ENCODE data around the gene ROR2. TPM values are rescaled to one million over a fixed set of nuclear protein-coding genes. Genes with fewer than 3 reads are reported as not detected.
"Not testable (repeated sequence)": the region's sequence is repeated elsewhere in the genome, so short reads cannot be mapped to it uniquely, and the experiment has no call there.

ROR2 gene
- total RNA-seq, 1 donor from 2014 or later, result 3.0 TPM

DNA sequence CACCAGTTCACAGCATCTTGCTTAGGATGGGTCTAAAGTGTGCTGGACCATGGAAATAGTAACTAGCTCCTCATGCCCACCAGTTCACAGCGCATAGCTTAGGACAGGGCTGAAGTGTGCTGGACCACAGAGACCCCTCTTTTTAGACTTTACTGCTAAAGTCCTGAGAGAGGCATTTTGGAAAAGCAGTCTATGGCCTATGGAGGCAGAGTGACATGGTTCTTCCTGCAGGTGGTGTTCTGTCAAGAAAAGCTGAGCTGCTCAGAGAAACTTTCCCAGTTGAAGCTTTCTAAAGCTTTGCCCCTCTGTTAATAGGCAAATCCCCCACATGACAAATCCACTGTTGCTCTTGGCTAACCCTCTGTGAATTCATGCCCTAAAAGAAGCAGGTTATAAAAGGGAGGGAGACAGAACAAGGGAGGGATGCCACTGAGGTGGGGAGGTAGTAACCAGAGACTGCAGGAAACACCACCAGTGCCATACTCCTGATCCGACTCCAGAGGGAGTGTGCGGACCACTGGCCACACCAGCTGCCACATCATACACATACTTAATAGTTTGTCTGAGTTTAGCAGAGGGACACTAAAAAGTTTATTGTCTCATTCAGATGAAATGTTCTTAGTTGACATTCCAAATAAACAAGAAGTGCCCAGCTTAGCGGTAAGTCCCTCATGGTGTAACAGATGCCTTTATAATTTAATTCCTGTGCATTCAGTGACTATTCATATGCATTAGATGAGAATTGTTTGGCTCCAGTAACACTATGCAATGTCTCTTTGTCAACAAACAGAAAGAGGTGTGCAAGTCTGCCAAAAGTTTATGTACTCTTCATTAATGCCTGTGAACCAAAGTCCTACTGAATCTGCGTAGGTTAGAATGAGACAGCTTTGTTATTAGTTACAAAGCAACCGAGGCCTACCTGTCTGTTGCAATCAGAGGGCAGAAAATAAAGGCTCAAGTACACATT, 290.2 kb downstream of the ROR2 start:
- DNase-seq (ENCODE audit: low spot score) (no peak), ATAC-seq (no peak)
- intact Hi-C loops (cut with DNase I), result no loop called here

DNA sequence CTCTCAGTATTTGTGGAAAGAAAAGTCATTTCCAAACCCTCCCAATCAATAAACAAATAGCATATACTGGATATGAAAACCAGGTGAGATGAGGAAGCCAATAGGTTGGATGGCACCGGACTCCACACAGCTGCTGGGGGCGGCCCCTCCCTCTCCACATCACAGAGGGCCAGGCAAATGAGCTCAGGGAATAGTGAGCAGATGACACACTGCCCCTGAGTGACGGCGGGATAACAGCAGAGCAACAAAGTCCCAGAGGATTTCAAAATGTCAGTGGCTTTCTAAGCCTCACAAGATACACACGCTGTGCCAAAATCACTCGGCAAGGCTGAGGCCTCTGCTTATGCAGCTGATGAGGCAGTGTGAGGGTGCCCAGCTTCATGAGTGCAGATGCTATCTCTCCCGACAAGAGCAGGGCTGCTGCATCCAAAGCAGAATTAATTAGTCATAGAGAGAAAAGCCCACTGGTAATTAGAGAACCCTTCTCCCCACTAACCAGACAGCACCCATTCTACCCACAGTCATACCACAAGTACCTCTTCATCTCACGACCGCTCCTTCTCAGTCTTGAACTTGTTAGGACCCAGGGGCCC, 291.4 kb downstream of the ROR2 start:
- DNase-seq (ENCODE audit: low spot score), result no peak
- no peak for ATAC-seq
- intact Hi-C loops (cut with DNase I), result no loop called here

DNA sequence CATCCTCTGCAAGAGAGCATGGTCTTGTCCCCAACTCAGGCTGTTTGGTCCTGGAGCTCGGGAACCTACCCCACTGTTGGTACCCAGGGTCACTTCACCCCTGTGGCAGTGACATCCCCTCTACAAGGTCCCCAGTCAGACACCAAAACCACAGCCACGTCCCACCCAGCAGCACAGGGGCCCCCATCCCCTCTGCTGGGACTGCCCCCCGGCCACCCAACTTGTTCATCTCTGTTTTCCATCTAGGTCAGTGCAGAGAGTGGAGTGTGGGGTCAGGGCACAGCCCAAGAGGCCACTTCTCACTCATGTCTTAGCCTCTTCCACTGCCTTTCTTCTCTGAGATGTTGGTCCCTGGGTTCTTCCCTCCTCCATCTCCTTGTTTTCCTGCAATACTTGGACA, 292.5 kb downstream of the ROR2 start:
- DNase-seq (ENCODE audit: low spot score) (no peak), ATAC-seq (no peak)
- intact Hi-C loops (cut with DNase I), result no loop called here

DNA sequence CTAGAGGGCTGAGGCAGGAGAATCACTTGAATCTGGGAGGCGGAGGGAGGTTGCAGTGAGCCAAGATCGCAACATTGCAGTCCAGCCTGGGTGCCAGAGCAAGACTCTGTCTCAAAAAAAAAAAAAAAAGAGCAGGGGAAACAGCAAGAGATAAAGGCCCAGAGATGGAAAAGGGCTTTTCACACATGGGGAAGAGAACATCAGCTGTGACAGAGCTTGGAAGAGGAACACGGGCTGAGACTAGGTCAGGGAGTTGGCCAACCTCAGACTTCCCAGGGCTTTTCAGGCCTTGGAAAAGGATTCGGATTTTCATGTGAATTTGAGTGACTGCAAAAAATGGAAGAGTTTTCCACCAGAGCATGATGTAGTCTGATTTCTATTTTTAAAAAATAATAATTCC, 294.4 kb downstream of the ROR2 start:
- DNase-seq (ENCODE audit: low spot score) (no peak), ATAC-seq (no peak)
- intact Hi-C loops (cut with DNase I), result no loop called here

DNA sequence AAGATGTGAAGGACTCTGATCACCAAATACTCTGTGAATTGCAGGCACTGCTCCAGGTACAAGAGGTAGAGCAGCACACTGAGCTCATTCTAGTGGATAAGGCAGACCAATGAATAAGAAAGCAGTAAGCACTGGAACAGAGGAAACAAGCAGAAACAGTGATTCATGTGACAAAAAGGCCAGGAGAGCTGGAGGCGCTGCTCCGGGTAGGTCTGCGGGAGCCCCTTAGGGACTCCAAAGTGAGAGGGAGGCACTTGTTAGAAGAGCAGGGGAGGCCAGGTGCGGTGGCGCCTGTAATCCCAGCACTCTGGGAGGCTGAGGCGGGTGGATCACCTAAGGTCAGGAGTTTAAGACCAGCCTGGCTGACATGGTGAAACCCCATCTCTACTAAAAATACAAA, 294.8 kb downstream of the ROR2 start:
- ATAC-seq (no peak), DNase-seq (ENCODE audit: low spot score) (no peak)
- intact Hi-C loops (cut with DNase I), result no loop called here

DNA sequence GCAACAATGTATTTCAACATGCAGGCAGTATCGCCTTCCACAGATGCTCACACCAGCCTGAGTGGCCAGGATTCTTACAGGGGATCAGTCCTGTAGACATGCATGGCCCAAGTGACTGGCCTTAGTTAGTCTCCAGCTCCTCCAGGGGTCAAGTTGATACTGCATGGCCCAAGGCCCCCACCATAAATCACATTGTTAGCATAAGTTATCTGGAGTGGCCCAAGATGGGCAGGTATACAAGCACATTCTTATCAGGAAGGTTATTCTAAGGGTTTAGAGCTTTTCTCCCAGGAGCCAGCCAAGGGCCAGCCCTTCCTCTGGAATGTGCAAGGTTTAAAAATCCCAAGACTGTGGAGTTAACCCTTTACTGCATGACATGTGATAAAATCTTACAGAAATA, 295.5 kb downstream of the ROR2 start:
- DNase-seq (ENCODE audit: low spot score) (no peak), ATAC-seq (no peak)
- intact Hi-C loops (cut with DNase I), result no loop called here

DNA sequence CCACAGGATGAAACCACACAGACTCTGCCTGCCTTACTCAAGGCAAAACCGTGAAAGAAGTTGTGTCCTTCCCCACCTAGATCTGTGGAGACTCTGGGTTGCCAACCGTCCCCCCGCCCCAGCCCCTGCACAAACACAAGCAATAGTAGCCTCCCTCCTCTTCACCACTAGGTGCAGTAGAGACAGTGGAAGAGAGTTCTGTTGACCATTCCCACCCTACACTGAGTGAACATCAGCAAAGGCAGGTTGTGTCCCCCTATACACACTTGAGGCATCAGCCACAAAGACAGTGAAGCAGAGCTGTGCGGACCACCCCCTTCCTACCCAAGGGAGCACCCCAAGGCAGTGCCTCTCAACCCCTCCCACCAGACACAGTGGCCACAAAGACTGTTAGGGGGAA, 302.7 kb downstream of the ROR2 start:
- intact Hi-C loops (cut with DNase I), result no loop called here
- ATAC-seq (no peak), DNase-seq (ENCODE audit: low spot score) (no peak)

DNA sequence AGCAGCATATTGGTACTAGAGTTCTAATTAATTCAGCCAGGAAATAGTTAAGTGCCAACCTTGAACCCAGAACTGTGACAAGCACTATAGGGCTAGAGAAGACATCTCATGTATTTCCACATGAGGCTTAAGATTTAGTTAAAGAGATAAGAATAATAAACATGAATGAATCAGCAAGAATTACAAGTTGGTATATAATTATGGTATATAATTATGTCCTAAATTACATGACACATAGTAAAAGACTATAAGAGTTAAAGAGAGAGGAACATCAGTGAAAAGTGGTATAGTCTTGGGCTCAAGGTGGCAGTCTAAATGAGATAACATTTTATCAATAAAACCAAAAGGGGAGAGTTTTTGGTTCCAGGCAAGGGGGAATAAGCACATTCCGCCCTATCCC, 303.3 kb downstream of the ROR2 start:
- intact Hi-C loops (cut with DNase I), result no loop called here
- DNase-seq (ENCODE audit: low spot score) (no peak), ATAC-seq (no peak)

DNA sequence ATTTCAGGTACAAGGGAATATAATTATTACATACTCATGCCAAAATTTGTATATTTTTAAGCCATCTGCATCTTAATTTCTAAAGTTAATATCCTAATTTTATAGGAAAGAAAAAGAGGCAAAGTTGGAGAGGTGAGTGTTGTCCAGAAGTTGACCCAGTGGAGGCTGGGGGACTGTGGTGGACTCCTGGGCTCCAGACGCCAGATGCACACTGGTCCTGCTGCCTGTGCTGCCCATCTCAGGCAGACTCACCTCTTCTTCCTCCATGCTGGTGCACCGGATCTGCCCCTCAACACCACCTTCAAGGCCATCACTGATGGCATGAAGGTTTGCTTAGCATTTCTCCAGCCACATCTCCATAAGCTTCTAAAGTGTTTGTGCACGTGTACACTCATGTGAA, 305.6 kb downstream of the ROR2 start:
- no peak for DNase-seq (ENCODE audit: low spot score)
- no peak for ATAC-seq
- intact Hi-C loops (cut with DNase I), result no loop called here

DNA sequence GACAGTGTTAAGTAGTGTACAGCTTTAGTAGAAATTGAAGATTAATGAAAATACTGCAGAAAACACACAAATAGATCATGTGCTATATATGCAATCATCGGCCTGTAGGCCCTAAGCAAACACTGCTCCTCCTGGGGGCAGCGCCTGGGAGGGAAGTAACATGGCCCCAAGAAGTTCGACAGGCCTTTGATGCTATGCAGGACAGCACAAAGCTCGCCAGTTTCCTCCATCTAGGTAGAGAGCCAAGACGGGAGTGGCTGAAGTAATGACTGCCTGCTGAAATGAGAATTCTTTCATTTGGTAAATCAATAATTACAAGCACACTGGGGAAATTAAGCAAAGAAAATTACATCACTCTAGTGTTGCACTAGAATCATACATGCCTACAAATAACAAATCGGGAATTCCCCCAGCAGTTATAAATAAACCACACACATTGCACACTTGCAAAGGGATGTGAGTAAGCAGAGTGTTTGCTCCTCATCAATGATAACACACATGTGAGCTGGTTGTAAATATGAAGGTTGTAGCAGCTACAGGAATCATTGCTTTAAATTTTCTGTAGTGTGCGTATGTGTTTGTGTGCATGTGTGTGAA, 306.4 kb downstream of the ROR2 start:
- intact Hi-C loops (cut with DNase I), result no loop called here
- ATAC-seq (no peak), DNase-seq (ENCODE audit: low spot score) (no peak)

DNA sequence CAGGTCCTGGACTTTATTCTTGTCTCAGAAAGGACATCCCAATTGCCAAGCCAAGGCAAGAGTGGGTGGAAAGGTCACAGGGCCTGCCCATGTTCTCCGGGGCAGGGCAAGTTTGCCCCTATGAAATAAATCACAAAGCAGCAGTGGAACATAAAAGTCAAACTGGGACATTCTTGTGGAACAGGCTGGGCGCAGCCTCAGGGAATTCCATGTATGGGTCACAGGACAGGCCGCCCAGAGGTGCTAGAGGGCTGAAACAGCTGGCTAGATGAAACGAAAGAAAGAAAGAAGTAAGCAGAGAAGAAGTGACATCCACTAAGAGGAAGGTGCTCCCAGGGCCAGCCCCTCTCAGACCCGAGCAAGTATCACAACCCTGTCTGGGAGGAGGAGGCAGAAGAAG, 307.3 kb downstream of the ROR2 start:
- ATAC-seq (no peak), DNase-seq (ENCODE audit: low spot score) (no peak)
- intact Hi-C loops (cut with DNase I), result no loop called here

DNA sequence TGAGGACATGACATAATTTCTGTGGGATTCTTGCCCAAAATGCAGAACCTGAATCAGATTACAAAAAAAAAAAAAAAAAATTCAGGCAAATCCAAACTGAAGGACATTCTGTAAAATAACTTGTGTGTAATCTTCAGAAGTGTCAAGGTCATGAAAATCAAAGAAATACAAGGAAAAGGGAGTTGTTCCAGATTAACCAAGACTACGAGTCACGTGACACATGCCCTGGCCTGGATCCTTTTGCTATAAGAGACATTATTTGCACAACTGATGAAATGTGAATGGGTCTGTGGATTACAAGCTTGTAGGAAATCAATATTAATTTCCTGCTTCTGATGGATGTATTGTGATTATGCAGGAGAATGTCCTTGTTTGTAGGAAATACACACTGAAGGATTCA, 309.6 kb downstream of the ROR2 start:
- ATAC-seq, result no peak
- no peak for DNase-seq (ENCODE audit: low spot score)

DNA sequence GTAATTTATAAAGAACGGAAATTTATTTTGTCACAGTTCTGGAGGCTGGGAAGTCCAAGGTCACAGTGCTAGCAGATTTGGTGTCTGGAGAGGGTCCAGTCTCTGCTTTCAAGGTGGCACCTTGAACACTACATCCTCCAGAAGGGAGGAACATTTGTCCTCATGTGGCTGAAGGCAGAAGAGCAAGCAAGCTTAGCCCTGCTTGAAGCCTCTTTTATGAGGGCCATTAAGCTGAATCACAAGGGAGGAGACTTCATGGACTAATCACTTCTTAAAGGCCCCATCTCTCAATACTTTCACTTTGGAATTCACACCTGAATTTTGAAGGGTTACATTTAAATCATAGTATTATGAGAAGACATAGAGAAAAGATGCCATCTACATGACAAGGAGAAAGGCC, 311.0 kb downstream of the ROR2 start:
- intact Hi-C loops (cut with DNase I), result no loop called here
- no peak for ATAC-seq

More for the DNA sequence above, 309.6 kb downstream of the ROR2 start:
- intact Hi-C loops (cut with DNase I), result no loop called here

DNA sequence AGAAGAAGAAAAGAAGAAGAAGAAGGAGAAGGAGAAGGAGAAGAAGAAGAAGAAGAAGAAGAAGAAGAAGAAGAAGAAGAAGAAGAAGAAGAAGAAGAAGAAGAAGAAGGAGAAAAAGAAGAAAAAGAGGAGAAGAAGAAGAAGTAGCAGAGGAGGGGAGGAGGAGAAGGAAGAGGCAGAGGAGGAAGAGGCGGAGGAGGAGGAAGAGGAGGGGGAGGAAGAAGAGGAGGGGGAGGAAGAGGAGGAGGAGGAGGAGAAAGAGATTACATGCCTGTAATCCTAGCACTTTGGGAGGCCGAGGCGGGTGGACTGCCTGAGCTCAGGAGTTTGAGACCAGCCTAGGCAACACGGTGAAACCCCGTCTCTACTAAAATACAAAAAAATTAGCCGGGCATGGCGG, 315.2 kb downstream of the ROR2 start:
- intact Hi-C loops (cut with DNase I); DNase-seq (ENCODE audit: low spot score); ATAC-seq: not testable (repeated sequence)

More for the DNA sequence above, 311.0 kb downstream of the ROR2 start:
- no peak for DNase-seq (ENCODE audit: low spot score)

DNA sequence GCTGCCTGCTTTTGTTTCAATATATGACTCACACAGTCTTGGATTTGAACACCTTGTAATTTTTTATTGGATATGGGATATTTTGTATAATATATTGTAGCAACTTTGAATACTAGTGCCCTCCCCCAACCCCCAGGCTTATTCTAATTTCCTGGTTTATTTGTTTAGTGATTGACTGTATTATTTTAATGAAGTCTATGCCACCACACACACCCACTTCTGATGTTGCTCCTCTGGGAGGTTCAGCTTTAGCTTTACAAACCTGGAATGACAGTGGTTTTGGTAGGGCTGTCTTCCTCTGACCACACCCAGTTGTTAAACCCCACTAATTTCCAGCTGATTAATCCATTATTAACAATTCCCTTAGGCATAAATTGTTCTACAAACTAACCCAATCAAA, 320.3 kb downstream of the ROR2 start:
- DNase-seq (ENCODE audit: low spot score) (no peak), ATAC-seq (no peak)
- intact Hi-C loops (cut with DNase I), result no loop called here

DNA sequence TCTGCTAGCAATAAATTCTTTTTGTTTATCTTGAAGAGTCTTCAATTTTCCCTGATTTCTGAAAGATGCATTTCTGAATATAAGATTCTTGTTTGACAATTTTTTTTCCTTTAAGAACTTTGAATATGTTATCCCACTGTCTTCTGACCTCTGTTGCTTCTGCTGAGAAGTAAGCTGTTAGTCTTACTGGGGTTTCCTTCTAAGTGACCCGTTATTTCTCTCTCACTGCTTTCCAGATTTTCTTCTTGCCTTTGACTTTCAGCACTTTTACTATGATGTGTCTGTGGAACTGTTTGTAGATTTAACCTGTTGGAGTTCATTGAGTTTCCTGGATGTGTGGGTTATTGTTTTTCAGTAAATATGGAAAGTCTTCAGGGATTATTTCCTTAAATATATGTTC, 321.1 kb downstream of the ROR2 start:
- DNase-seq (ENCODE audit: low spot score) (no peak), ATAC-seq (no peak)
- intact Hi-C loops (cut with DNase I), result no loop called here

DNA sequence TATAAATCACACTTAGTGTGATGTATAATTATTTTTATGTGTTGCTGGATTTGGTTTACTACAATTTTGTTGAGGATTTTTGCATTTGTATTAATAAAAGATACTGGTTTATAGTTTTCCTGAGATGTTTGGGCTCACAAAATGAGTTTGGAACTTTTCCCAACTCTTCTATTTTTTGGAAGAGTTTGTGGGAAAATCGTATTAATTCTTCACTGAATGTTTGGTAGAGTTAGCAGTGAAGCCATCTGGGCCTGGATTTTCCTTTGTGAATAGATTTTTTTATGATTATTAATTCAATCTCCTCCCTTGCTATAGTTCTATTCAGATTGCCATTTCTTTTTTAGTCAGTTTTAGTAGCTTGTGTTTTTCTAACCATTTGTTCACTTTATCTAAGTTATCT, 324.7 kb downstream of the ROR2 start:
- intact Hi-C loops (cut with DNase I), result no loop called here
- ATAC-seq (no peak), DNase-seq (ENCODE audit: low spot score) (no peak)

DNA sequence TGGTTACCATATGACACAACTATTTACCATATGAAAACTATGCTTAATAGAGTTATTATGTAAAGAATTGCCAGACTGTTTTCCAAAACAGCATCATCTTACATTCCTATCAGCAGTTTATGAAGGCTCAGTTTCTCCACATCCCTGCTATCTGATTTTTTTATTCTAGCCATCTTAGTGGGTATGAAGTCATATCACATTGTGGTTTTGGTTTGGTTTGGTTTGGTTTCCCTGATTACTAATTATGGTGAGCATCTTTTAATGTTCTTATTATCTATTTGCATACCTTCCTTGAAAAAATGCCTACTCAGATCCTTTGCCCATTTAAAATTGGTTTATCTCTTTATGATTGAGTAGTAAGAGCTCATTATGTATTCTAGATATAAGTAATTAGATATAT, 327.0 kb downstream of the ROR2 start:
- no peak for ATAC-seq
- intact Hi-C loops (cut with DNase I), result no loop called here
- no peak for DNase-seq (ENCODE audit: low spot score)

DNA sequence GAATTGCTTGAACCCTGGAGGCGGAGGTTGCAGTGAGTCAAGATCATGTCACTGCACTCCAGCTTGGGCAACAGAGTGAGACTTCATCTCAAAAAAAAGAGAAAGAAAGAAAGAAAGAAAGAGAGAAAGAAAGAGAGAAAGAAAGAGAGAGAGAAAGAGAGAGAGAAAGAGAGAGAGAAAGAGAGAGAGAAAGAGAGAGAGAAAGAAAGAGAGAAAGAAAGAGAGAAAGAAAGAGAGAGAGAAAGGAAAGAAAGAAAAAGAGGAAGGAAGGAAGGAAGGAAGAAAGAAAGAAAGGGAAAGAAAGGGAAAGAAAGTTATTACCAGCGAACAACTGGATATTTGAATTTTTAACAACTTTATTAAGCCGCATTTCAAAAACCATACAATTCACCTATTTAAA, 327.9 kb downstream of the ROR2 start:
- DNase-seq (ENCODE audit: low spot score); intact Hi-C loops (cut with DNase I); ATAC-seq: not testable (repeated sequence)

DNA sequence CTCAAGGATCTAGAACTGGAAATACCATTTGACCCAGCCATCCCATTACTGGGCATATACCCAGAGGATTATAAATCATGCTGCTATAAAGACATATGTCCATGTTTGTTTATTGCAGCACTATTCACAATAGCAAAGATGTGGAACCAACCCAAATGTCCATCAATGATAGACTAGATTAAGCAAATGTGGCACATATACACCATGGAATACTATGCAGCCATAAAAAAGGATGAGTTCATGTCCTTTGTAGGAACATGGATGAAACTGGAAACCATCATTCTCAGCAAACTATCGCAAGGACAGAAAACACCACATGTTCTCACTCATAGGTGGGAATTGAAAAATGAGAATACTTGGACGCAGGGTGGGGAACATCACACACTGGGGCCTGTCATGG, 336.0 kb downstream of the ROR2 start:
- intact Hi-C loops (cut with DNase I); DNase-seq (ENCODE audit: low spot score); ATAC-seq: not testable (repeated sequence)
